Subcutaneous adipose tissue (tissue), 4 donors: Measurements from ENCODE around the gene SMIM38. TPM values are rescaled to one million over a fixed set of nuclear protein-coding genes. Genes with fewer than 3 reads are reported as not detected.

Source experiments
- CTCF ChIP-seq: fragments of 450-650 bp; IDR thresholded peaks from one replicate; pipeline ENCODE4 v1.5.1; 2016; ENCODE audit warnings: low read depth, mild to moderate bottlenecking, control low read depth, antibody characterized with exemption, moderate library complexity
- total RNA-seq, 4 donors: library from RNA; depleted of rRNA; stranded (reverse); fragments of >200 nt; gene quantifications; one replicate each; pipeline ENCODE4 v1.1.0, GENCODE V29; 2016

Gene SMIM38
- total RNA-seq, 4 donors from 2014 or later: 0.44 to 1.2 (median 1.1) TPM; not detected in 1

DNA sequence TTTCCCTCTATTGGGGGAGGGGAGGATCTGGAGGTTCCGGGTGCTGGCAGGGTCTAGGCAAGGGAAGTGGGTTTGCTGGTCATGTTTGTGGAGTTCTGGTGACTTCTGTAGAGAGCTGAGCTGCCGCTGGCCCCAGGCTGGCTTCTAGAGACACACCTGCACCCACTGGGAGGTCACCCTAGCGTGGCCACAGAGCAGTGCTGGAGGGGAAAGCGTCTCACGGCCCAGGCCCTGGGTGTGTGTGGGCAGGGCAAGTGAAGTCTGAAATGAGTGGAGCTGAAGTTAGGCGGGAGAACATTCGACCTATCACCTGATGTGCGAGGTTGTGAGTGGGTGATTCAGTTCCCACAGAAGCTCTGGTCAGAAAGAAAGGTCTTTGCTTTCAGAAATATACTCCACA, 27.9 kb downstream of the SMIM38 start:
- TF ChIP-seq CTCF: no peak

GRCh38 chr11:69186316-69187260, 30.9 kb downstream of the SMIM38 start:
- no peak for TF ChIP-seq CTCF

GRCh38 chr11:69187540-69188065, 31.9 kb downstream of the SMIM38 start:
- no peak for TF ChIP-seq CTCF

DNA sequence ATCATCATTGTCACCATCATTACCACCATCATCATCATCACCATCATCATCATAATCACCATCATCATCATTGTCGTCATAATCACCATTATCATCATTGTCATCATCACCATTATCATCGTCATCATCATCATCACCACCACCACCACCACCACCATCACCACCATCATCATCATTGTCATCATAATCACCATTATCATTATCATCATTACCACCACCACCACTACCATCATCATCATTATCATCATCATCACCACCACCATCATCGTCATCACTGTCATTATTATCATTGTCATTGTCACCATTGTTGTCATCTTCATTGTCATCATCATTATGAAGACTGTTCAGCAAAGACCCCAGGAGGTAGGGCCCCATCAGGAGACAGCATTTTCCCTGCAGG, 33.3 kb downstream of the SMIM38 start:
- no peak for TF ChIP-seq CTCF

DNA sequence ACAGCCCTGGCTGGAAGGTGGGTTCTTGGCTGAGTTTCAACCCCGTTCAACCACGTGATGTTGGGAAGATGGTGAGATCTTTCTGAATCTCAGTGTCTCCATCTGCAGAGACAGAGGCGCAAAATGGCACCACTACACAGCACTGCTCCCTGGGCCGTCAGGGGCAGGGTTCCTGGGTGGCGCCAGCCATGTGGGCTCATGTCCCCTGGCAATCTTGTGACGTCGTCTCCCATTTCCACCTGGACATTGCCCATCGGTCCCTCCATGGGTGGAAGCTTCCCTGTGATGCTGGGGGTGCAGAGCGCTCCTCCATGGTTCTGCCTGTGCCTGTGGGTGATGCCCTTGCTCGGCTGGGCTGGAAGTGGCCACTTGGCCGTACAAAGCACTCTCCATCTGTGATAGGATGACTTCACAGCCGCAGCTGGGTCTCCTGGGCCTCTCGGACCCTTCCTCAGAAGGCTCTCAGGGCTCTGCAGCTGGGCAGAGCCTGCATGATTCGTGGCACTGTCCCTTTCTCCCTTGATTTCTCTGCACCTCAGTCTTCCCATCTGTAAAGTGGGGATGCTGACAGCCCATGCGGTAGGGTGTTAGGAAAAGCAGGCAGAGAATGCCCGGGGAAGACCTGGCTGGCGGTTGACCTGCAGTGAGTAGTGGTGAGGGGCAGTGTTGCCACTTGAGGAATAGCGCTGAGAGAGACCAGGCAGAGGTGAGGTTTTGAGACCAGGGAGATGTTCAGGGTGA, 35.2 kb downstream of the SMIM38 start:
- TF ChIP-seq CTCF: no peak

- TF ChIP-seq CTCF: no peak
Observed at GRCh38 chr11:69192301-69192721, 36.6 kb downstream of the SMIM38 start.

- no peak for TF ChIP-seq CTCF
Observed at GRCh38 chr11:69193151-69193550, 37.4 kb downstream of the SMIM38 start.
